ENCODE data around the gene GAS2L3.

GRCh38 chr12:100553936-100554335, 19.5 kb upstream of the GAS2L3 start:
- no peak for TF ChIP-seq CTCF (IDR thresholded peaks at IDR 0.05)
- no peak for TF ChIP-seq POLR2A (IDR thresholded peaks at IDR 0.05)
- TF ChIP-seq POLR2AphosphoS5 (IDR thresholded peaks at IDR 0.05) = no peak
